SK-N-MC (cell line): ENCODE measurements around the gene GPC6.

Source experiments
- DNase-seq: peaks from one replicate; pipeline ENCODE4 v3.0.0-alpha.2; 2011; ENCODE audit warnings: low read depth, low spot score
- H3K27ac ChIP-seq: fragments of 200-600 bp; sonication (generic); 2 replicates; pipeline ENCODE4 v1.5.1; 2016; ENCODE audit warnings: mixed run types
- H3K36me3 ChIP-seq: fragments of 200-600 bp; sonication (generic); 2 replicates; pipeline ENCODE4 v1.6.1; 2017; ENCODE audit warnings: antibody characterized with exemption, low read length, mixed read lengths; ENCODE audit not compliant: insufficient read depth
- H3K4me3 ChIP-seq: fragments of 200-600 bp; sonication (generic); 2 replicates; pipeline ENCODE4 v1.5.1; 2016
- H3K9ac ChIP-seq: fragments of 200-600 bp; sonication (generic); 2 replicates; pipeline ENCODE4 v1.8.0; 2017; ENCODE audit warnings: mixed run types, mixed read lengths; ENCODE audit not compliant: insufficient read length
- H3K9me3 ChIP-seq: fragments of 200-600 bp; sonication (generic); 2 replicates; pipeline ENCODE4 v1.6.1; 2017; ENCODE audit warnings: low read depth, mild to moderate bottlenecking, antibody characterized with exemption, low read length, moderate library complexity, mixed read lengths
- EZH2 ChIP-seq: fragments of 200-600 bp; sonication (generic); IDR thresholded peaks from one replicate; pipeline ENCODE4 v1.6.1; 2017; ENCODE audit warnings: antibody characterized with exemption
- FOXP2 ChIP-seq: optimal IDR thresholded peaks from 2 replicates; pipeline ENCODE3; 2011; ENCODE audit warnings: mild to moderate bottlenecking, moderate library complexity; ENCODE audit not compliant: insufficient read depth; ENCODE audit errors: extremely low read length, control extremely low read depth
- POLR2AphosphoS5 ChIP-seq: IDR thresholded peaks from 2 replicates; pipeline ENCODE4 v1.6.1; 2012; ENCODE audit warnings: mild to moderate bottlenecking, low read depth, low read length, borderline replicate concordance

GPC6 gene

DNA sequence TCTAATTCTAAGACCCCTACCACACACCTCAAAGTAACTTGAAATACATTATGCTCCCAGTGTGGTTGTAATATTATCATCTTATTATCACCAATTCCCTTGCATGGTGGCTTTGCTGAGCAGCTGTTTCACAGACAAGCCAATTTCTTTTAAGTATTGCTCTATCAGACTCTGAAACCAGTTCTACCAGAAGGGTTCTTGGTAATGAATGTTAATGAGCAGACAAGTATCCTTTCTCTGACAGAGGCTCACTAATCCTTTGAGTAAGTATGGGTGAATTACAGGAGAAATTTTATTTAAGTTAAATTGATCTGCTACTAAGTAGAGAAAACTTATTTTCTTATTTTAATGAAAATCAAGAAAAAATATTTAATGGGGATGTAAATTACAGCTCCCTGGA, 326.0 kb downstream of the GPC6 start:
- Histone ChIP-seq H3K9me3 (no peaks in the 10 kb centered on the region), H3K9ac (no peak overlapping the region), H3K4me3 (no peak overlapping the region), H3K36me3 (no peaks in the 10 kb centered on the region), H3K27ac (no peak overlapping the region)
- TF ChIP-seq EZH2 (no peak), POLR2AphosphoS5 (no peak), FOXP2 (no peak)
- no peak for DNase-seq

DNA sequence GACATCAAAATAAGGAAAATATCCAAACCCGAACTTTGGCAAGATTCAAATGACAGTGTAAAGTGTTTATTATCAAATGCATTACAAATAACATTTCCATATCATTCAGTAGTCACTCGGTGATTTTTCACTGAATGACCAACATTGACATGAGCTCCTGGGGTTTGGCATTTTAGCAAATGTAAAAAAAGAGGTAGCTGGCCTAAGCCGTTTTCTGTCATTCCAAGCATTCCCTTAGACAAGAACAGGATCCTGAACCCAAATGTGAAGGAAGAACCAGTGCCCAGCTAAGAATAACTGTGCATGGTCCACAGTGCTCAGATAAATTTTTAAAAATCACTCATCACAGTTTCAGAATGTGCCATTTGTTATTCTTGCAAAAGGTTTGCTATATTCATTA, 327.9 kb downstream of the GPC6 start:
- TF ChIP-seq FOXP2 = no peak
- no peak for TF ChIP-seq POLR2AphosphoS5
- no peak for TF ChIP-seq EZH2
- no peak overlapping the region for H3K9ac ChIP-seq
- no peak overlapping the region for H3K27ac ChIP-seq
- no peak overlapping the region for H3K4me3 ChIP-seq
- no peaks in the 10 kb centered on the region for H3K9me3 ChIP-seq
- no peaks in the 10 kb centered on the region for H3K36me3 ChIP-seq
- no peak for DNase-seq

DNA sequence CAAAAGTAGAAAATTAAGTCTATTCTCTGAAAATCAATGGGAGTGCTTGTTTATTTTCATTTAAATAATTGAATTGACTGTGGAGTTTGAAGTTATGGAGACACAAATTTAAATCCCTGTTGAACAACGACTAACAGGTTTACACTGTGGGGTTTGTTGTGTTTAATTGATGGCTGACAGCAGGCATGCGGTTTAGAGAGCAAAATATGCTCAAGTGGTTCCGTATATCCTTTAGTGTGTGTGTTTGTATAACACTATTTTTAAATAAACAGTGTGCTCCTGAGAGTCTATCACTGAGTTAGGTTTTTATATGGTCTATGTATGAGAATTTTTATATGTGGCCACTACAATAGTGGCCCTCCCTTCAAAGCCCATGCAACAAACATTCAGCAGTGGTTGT, 332.0 kb downstream of the GPC6 start:
- H3K9ac ChIP-seq = no peak overlapping the region
- no peak overlapping the region for H3K4me3 ChIP-seq
- H3K36me3 ChIP-seq = no peaks in the 10 kb centered on the region
- TF ChIP-seq POLR2AphosphoS5 = no peak
- H3K9me3 ChIP-seq = no peaks in the 10 kb centered on the region
- DNase-seq = no peak
- H3K27ac ChIP-seq = no peak overlapping the region

DNA sequence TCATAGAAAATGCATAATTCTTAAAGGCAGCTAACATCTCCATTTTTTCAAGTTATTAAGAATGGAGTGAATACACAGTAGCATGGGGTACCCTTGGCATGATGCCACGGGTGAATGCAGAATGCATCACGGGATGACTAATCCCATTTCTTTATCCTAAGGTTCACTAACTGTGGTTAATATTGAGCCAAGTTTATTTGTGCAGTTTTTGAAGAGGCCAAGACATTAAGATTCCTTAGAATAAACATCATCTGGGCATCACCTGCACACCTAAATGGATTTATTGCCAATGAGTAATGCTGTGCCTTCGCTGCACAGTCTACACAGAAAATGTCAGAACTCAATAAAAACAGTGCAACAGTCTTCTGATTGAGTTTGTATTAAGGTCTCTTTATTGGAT, 333.1 kb downstream of the GPC6 start:
- TF ChIP-seq FOXP2 = no peak
- TF ChIP-seq EZH2 = no peak
- no peak for TF ChIP-seq POLR2AphosphoS5
- H3K4me3 ChIP-seq = no peak overlapping the region
- no peaks in the 10 kb centered on the region for H3K36me3 ChIP-seq
- no peak for DNase-seq
- no peak overlapping the region for H3K27ac ChIP-seq
- no peak overlapping the region for H3K9ac ChIP-seq
- no peaks in the 10 kb centered on the region for H3K9me3 ChIP-seq

DNA sequence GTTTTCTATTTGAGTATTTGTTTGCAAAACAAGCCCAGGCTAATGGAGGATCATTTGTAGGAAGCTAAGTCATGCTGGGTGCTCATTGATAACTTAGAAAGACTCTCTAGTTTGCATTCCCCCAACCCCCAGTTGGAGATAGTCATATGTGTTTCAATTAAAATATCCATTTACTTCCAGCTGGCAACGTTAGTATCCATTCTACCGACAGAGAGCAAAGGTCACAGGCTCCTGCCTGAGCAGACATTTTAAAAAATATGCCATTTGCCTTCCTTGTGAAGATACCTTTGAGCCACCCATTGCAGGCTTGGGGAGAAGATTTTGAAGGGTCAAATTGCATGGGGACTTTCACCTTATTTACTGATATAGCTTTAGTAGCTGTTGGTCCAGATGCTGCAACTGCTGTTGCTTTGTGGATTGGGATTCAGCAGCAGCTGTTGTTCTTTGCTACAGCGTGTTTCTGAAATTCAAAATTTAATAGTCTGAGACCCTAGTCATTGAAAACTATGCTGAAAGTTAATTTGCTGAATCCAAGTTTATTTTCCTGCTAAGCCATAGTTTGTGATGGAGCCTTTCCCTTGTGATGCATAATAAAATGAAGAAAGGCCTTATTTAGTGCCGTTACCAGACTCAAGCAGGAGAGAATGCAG, 335.1 kb downstream of the GPC6 start:
- no peak for TF ChIP-seq POLR2AphosphoS5
- TF ChIP-seq FOXP2 = no peak
- TF ChIP-seq EZH2 = no peak
- DNase-seq = no peak
- H3K27ac ChIP-seq = no peak overlapping the region
- H3K4me3 ChIP-seq = no peak overlapping the region
- no peak overlapping the region for H3K9ac ChIP-seq
- no peaks in the 10 kb centered on the region for H3K36me3 ChIP-seq
- no peaks in the 10 kb centered on the region for H3K9me3 ChIP-seq

DNA sequence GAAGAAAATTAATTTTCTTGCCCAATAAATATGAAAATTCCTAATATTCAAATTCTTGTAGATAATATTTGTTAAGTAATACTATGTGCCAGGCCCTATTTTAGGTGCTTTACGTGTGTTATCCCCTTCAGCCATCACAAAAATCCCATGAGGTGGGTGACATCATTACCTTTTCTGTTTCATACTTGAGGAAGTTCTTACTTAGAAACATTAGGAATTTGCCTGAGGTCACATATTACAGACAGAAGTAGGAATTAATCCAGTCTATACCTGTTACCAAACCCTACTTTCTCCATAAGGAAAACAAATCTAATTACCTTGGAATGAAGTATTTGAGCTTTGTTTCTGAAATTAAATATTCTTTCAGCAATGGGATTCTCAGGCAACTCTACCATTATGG, 336.1 kb downstream of the GPC6 start:
- no peaks in the 10 kb centered on the region for H3K36me3 ChIP-seq
- H3K9ac ChIP-seq = no peak overlapping the region
- TF ChIP-seq EZH2 = no peak
- TF ChIP-seq FOXP2 = no peak
- TF ChIP-seq POLR2AphosphoS5 = no peak
- no peaks in the 10 kb centered on the region for H3K9me3 ChIP-seq
- no peak for DNase-seq
- no peak overlapping the region for H3K27ac ChIP-seq
- H3K4me3 ChIP-seq = no peak overlapping the region

DNA sequence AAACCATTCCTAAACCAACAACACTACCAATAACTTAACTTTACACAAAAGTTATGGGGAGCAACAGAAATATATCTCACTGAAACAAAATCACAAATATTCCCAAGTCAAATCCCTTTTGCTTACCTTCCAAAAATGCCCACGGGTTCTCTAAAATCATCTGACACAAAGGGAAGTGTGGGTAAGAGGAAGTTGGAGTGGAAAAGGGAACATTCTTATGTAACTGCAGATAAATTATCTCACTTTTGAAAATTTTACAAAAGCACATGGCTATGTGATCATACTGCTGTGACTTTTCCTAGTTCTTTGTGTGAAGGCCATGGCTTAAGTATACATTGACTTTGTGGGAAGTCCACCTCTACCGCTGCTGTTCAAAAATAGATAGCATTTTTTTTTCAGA, 350.5 kb downstream of the GPC6 start:
- no peak for TF ChIP-seq POLR2AphosphoS5
- no peak for TF ChIP-seq FOXP2
- no peak for TF ChIP-seq EZH2
- H3K27ac ChIP-seq = no peak overlapping the region
- no peaks in the 10 kb centered on the region for H3K36me3 ChIP-seq
- H3K4me3 ChIP-seq = no peak overlapping the region
- H3K9ac ChIP-seq = no peak overlapping the region
- H3K9me3 ChIP-seq = no peaks in the 10 kb centered on the region
- DNase-seq = no peak

DNA sequence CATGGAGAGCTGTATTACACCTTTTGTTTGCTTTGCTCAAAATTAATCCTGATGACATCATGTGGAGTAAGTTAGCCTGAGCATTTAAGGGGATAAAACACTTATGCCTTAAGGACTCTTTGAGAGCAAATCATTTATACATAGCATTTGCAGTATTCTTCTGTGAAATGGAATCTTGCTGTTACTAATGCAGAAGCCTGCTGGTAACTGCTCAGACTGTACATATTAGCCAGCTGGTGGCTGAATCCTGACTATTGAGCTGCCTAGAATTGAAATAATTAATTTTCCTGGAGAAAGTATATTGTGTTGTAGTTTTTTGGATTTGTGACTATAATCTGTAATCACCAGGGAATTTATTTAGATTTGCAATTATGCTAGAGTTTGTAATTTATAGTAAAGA, 363.2 kb downstream of the GPC6 start:
- no peak overlapping the region for H3K9ac ChIP-seq
- TF ChIP-seq FOXP2 (no peak), EZH2 (no peak), POLR2AphosphoS5 (no peak)
- H3K36me3 ChIP-seq = no peaks in the 10 kb centered on the region
- no peaks in the 10 kb centered on the region; the same call in 1 of the 2 replicates for H3K9me3 ChIP-seq
- no peak for DNase-seq
- no peak overlapping the region for H3K27ac ChIP-seq
- H3K4me3 ChIP-seq = no peak overlapping the region

DNA sequence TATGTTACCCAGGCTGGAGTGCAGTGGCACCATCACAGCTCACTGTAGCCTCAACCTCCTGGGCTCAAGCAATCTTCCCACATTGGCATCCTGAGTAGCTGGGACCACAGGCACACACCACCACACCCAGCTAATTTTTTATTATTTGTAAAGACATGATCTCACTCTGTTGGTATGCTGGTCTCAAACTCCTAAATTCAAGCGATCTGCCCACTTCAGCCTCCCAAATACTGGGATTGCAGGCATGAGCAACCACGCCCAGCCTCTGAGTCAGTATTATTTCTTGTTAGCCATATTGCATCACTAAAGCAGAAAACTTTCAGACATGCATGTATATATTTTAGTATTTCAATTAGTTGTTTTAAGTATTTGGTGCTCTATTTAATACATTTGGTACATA, 376.4 kb downstream of the GPC6 start:
- DNase-seq = no peak
- Histone ChIP-seq H3K9me3 (no peaks in the 10 kb centered on the region), H3K9ac (no peak overlapping the region), H3K36me3 (no peaks in the 10 kb centered on the region), H3K4me3 (no peak overlapping the region), H3K27ac (no peak overlapping the region)
- no peak for TF ChIP-seq EZH2
- TF ChIP-seq POLR2AphosphoS5 = no peak
- no peak for TF ChIP-seq FOXP2
